HUES64 (cell line): Measurements from ENCODE around the gene THRAP3.
A peak's percentile ranks its signal among the peaks of the same experiment; 100 is the strongest.
"Not testable (repeated sequence)": the region's sequence is repeated elsewhere in the genome, so short reads cannot be mapped to it uniquely, and the experiment has no call there.

Source experiments
- H3K27ac ChIP-seq: 2 replicates; pipeline ENCODE4 v1.7.0; 2013; ENCODE audit warnings: low read depth, low read length, inconsistent platforms
- H3K27me3 ChIP-seq: 2 replicates; pipeline ENCODE4 v1.6.1; 2013; ENCODE audit warnings: mild to moderate bottlenecking, low read length; ENCODE audit not compliant: insufficient read depth
- H3K36me3 ChIP-seq: 2 replicates; pipeline ENCODE4 v1.6.1; 2013; ENCODE audit warnings: mild to moderate bottlenecking, low read length; ENCODE audit not compliant: insufficient read depth
- H3K4me1 ChIP-seq: 2 replicates; pipeline ENCODE4 v1.6.1; 2013; ENCODE audit warnings: mild to moderate bottlenecking, low read length, moderate library complexity; ENCODE audit not compliant: insufficient read depth
- H3K4me3 ChIP-seq: 2 replicates; pipeline ENCODE4 v1.5.1; 2013; ENCODE audit warnings: mild to moderate bottlenecking, low read length, moderate library complexity
- H3K9ac ChIP-seq: 2 replicates; pipeline ENCODE4 v1.6.1; 2013; ENCODE audit warnings: mild to moderate bottlenecking, low read depth, low read length
- H3K9me3 ChIP-seq: 2 replicates; pipeline ENCODE4 v1.6.1; 2013; ENCODE audit warnings: low read depth, low read length; ENCODE audit not compliant: insufficient read depth
- WGBS: fragments of 150-250, 120-280 bp; methylation state at CpG from one replicate; pipeline ENCODE4 v1.1.7; 2013; ENCODE audit warnings: missing lambda C conversion rate; 5-methylcytosine and 5-hydroxymethylcytosine counted together

The THRAP3 gene

DNA sequence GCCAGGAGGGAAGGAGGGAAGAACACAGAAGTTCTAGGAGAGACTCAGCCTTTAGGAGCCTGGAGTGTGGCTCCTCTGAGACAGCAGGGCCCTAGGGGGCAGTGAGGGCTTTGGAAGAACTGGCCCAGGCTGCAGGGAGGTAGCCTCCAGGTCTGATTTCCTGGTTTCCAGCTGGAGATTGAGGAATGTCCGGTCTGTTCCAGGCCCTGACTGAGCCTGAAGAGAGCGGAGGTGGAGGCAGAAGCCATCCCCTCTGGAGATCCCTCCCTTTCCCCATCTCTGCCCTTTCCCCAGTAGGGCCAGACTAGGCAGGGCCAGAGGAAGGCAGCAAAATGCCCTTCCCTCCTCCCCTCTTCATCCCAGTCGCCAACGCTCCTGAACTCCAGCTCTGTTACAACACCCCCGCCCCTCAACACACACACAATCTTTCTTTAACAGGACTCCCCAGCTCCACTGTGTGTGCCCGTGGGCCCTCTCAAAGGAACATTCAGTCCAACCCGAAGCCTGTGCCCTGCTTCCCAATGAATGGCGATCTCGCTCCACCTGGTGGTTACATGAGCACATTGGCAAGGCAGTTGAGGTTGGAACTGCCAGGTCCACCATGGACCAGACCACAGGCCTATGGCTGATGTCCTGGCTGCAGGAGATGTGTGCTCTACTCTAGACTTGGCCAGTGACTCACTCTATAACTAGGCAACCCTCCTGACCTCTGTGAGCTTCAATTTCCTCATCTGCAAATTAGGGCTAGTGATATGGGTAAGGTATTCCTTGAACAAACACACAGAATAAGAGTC, 36.2 kb upstream of the THRAP3 start:
- H3K27me3 ChIP-seq: no peaks in the 10 kb centered on the region
- WGBS: 5% methylated on average over 9 of the region's 9 CpGs
- H3K4me1 ChIP-seq: 0 out of 2 replicates have a peak, but pooled peaks cover 2% of the 10 kb centered on the region
- H3K27ac ChIP-seq: peak overlapping the region; percentile 22; the same call in 1 of the 2 replicates
- H3K9me3 ChIP-seq: no peaks in the 10 kb centered on the region
- peak overlapping the region; percentile 43; the same call in 1 of the 2 replicates for H3K9ac ChIP-seq
- H3K36me3 ChIP-seq: no peaks in the 10 kb centered on the region
- H3K4me3 ChIP-seq: peak overlapping the region; percentile 35

DNA sequence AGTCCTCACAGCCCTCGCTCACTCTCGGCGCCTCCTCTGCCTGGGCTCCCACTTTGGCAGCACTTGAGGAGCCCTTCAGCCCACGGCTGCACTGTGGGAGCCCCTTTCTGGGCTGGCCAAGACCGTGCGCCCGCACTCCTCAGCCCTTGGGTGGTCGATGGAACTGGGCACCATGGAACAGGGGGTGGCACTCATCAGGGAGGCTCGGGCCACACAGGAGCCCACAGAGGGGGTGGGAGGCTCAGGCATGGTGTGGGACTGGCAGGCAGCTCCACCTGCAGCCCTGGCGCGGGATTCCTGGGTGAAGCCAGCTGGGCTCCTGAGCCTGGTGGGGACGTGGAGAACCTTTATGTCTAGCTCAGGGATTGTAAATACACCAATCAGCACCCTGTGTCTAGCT, 27.4 kb upstream of the THRAP3 start:
- H3K27ac ChIP-seq, H3K4me3 ChIP-seq, H3K36me3 ChIP-seq, H3K9ac ChIP-seq, H3K27me3 ChIP-seq, H3K9me3 ChIP-seq, H3K4me1 ChIP-seq: not testable (repeated sequence)
- 92% methylated on average over 12 of the region's 12 CpGs for WGBS

DNA sequence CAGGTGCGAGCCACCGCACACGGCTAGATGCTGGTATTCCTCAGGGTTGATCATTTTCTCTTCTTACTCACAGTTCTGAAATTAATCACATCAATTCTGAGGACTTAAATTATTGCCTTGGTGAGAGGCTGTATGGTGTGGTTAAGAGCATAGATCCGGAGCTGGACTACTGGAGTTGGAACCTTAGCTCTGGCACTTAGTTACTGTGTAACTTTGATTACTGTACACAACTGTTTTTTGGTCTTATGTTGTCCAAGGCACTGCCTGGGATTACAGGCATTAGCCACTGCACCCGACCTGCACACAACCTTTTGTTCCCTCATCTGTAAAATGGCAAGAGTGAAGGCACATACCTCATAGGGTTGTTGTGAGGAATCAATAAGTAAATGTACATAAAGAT, 25.6 kb upstream of the THRAP3 start:
- H3K27ac ChIP-seq: no peak overlapping the region
- no peaks in the 10 kb centered on the region for H3K27me3 ChIP-seq
- no peak overlapping the region for H3K4me3 ChIP-seq
- 99% methylated on average over 5 of the region's 5 CpGs for WGBS
- H3K4me1 ChIP-seq: no peaks in the 10 kb centered on the region
- H3K9me3 ChIP-seq: no peaks in the 10 kb centered on the region
- no peak overlapping the region for H3K9ac ChIP-seq
- H3K36me3 ChIP-seq: no peaks in the 10 kb centered on the region

- H3K27me3 ChIP-seq: no peaks in the 10 kb centered on the region
- H3K4me1 ChIP-seq: no peaks in the 10 kb centered on the region
- WGBS: 82% methylated on average over 13 of the region's 13 CpGs
- no peak overlapping the region for H3K4me3 ChIP-seq
- H3K36me3 ChIP-seq: no peaks in the 10 kb centered on the region
- H3K9ac ChIP-seq: no peak overlapping the region
- H3K27ac ChIP-seq: no peak overlapping the region
- H3K9me3 ChIP-seq: no peaks in the 10 kb centered on the region
These were observed 24.1 kb upstream of the THRAP3 start for GRCh38 chr1:36199934-36200741.

DNA sequence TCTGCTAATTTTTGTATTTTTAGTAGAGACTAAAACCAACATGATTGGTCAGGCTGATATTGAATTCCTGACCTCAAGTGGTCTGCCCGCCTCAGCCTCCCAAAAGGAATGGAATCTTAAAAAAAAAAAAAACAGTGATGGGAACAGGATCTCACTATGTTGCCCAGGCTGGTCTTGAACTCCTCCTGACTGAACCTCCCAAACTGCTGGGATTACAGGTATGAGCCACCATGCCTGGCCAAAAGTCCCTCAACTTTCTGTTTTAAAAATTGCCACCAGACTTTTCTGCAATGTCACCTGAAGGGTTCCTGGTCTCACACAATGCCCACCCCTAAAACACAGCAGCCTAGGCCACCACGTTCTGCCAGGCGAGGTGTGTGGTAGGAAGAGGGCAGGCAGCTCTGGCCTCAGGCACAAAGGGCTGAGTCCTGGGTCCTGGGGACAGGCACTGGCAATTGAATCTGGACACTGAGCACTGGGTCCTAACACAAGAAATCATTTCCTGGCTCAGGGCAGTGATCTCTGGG, 21.2 kb upstream of the THRAP3 start:
- Histone ChIP-seq H3K36me3 (no peaks in the 10 kb centered on the region), H3K4me1 (0 out of 2 replicates have a peak, but pooled peaks cover 6% of the 10 kb centered on the region), H3K27ac (no peak overlapping the region), H3K9ac (no peak overlapping the region), H3K9me3 (no peaks in the 10 kb centered on the region), H3K4me3 (no peak overlapping the region), H3K27me3 (no peaks in the 10 kb centered on the region)
- 93% methylated on average over 3 of the region's 3 CpGs for WGBS

DNA sequence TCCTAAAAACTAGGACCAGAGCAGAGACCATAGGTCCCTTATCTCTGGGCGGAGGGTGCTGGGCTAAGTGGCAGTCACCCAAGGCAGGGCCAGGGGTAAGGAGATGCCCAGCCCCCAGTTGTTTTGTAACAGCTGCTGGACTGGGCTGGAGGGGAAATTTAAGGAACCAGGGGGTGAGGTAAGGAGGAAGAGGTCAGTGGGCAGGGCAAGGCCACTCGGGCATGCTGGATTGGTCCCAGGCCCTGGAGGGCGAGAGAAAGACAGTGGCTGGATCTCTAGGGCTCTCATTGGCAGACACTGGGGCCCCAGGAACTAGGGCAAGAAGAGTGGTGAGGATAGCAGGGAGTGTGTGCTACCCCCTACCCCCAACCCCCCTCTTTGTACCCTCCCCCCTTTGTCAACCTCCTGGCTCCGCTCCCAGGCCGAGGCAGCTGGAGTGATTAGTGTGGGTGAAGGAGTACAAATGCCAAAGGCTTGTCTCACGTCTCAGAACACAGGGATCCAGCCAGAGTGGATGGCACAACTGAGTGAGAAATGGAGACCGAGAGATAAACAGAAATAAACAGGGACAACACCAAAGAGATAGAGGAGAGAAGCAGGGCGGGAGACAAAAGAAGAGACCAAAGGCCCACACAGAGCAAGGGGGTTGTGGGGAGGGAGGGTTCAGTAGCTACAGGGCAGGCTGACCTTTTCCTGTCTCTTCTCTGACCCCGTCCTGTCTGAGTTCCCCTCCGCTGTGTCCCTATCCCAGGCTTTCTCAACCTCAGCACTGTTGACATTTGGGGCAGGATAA, 20.5 kb upstream of the THRAP3 start:
- Histone ChIP-seq H3K9me3 (no peaks in the 10 kb centered on the region), H3K4me1 (0 out of 2 replicates have a peak, but pooled peaks cover 6% of the 10 kb centered on the region), H3K27ac (no peak overlapping the region), H3K4me3 (no peak overlapping the region), H3K36me3 (no peaks in the 10 kb centered on the region), H3K9ac (peak overlapping the region; percentile 29; the same call in 1 of the 2 replicates), H3K27me3 (no peaks in the 10 kb centered on the region)
- 73% methylated on average over 9 of the region's 10 CpGs for WGBS

DNA sequence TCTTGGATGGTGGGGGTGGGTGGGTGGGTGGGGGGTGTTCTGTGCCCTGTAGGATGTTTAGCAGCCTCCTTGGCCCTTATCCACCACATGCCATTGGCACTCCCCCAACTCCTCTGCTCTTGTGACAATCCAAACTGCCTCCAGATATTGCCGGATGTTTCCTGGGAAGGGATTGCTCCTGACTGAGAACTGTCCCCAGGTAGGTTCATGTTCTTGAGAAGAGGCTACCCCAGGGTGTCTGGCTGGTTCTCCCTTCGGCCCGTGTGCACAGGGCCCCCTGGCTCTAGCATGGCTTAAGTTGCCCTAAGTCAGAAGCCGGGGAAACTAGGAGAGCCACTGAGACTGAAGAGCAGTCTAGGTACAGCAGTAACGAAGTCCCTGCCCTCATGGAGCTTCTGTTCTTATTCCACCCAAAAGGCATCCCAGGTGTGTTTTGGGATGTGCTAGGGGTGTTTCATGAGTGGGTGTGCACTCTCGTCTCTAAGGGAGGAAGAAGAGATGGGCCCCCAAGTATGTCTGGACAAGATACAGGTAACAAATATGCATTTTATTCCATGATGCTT, 19.8 kb upstream of the THRAP3 start:
- Histone ChIP-seq H3K27ac (no peak overlapping the region), H3K27me3 (no peaks in the 10 kb centered on the region), H3K9ac (no peak overlapping the region), H3K36me3 (no peaks in the 10 kb centered on the region), H3K4me1 (0 out of 2 replicates have a peak, but pooled peaks cover 6% of the 10 kb centered on the region), H3K4me3 (no peak overlapping the region), H3K9me3 (no peaks in the 10 kb centered on the region)
- 91% methylated on average over 6 of the region's 6 CpGs for WGBS

- H3K4me3 ChIP-seq: no peak overlapping the region
- no peaks in the 10 kb centered on the region for H3K27me3 ChIP-seq
- no peak overlapping the region for H3K9ac ChIP-seq
- 0 out of 2 replicates have a peak, but pooled peaks cover 6% of the 10 kb centered on the region for H3K4me1 ChIP-seq
- H3K9me3 ChIP-seq: no peaks in the 10 kb centered on the region
- H3K27ac ChIP-seq: no peak overlapping the region
- no peaks in the 10 kb centered on the region for H3K36me3 ChIP-seq
- 97% methylated on average over 3 of the region's 3 CpGs for WGBS
These were observed 17.9 kb upstream of the THRAP3 start for GRCh38 chr1:36206323-36206858.

- H3K9ac ChIP-seq: no peak overlapping the region
- H3K9me3 ChIP-seq: no peaks in the 10 kb centered on the region
- no peaks in the 10 kb centered on the region for H3K27me3 ChIP-seq
- no peaks in the 10 kb centered on the region for H3K36me3 ChIP-seq
- 38% methylated on average over 6 of the region's 6 CpGs for WGBS
- H3K4me3 ChIP-seq: no peak overlapping the region
- H3K4me1 ChIP-seq: 0 out of 2 replicates have a peak, but pooled peaks cover 6% of the 10 kb centered on the region
- no peak overlapping the region for H3K27ac ChIP-seq
These were observed 16.9 kb upstream of the THRAP3 start for GRCh38 chr1:36207339-36207738.

- WGBS: 89% methylated on average over 6 of the region's 6 CpGs
- H3K9me3 ChIP-seq: no peaks in the 10 kb centered on the region
- no peaks in the 10 kb centered on the region for H3K36me3 ChIP-seq
- no peak overlapping the region for H3K4me3 ChIP-seq
- H3K4me1 ChIP-seq: 0 out of 2 replicates have a peak, but pooled peaks cover 6% of the 10 kb centered on the region
- H3K27me3 ChIP-seq: no peaks in the 10 kb centered on the region
- H3K27ac ChIP-seq: no peak overlapping the region
- no peak overlapping the region for H3K9ac ChIP-seq
These were observed 15.1 kb upstream of the THRAP3 start for GRCh38 chr1:36208978-36209703.
